Ovary (tissue), 9 donors: ENCODE measurements around the gene PROP1. TPM values are rescaled to one million over a fixed set of nuclear protein-coding genes. Genes with fewer than 3 reads are reported as not detected.

Experiments
- polyA plus RNA-seq, 2 donors: library from polyadenylated mRNA; stranded (reverse); fragments of 200-250 nt in 1 of 2; fragments of 350-450 nt in 1 of 2; fragmentation: Illumina TruSeq in 1 of 2; extraction: RNeasy Lipid Tissue Mini Kit (QIAGEN cat#74804) in 1 of 2; gene quantifications; one replicate each; pipeline ENCODE4 v1.2.3, GENCODE V29; 2013 to 2014
- total RNA-seq, 7 donors: library from RNA; depleted of rRNA in 2 of 7; stranded (reverse); fragments of >200 nt in 2 of 7; fragmentation: NEBNext Ultra II Directional in 3 of 7; extraction: Animal tissue kit (Norgen Biotek cat#: 25700) in 3 of 7; gene quantifications; one replicate each; pipeline versions ENCODE4 v1.1.0 to v1.2.4, GENCODE V29; 2016 to 2023
- donor health status: DM: no; HTN: no; CAD: no; lungs with moderate emphysema.
- donor health status: DM: no; HTN: no; CAD: no.
- donor health status: Bipolar disorder and iron deficiency.
- donor health status: DM: yes; HTN: yes; CAD: no.
- donor health status: DM: no; HTN: no; CAD: no.
- donor health status: DM: yes; HTN: yes; CAD: no.

The PROP1 gene
- total and polyA plus RNA-seq, 9 donors, result not detected

Other genes starting within 250 kb of the PROP1 start
- 10 to 100 TPM in 2 of 7 donors, 1 to 10 TPM in 5; 4.4 to 33.8 (median 5.2) TPM for gene FAM153A, start 213.3 kb downstream of the PROP1 start, total RNA-seq
- gene FAM153A, start 213.3 kb downstream of the PROP1 start, polyA plus RNA-seq, result 1 to 10 TPM; 1.2 to 3.9 TPM
- gene N4BP3, start 117.3 kb upstream of the PROP1 start, total RNA-seq, result 1 to 10 TPM in 2 of 7 donors, under 1 TPM in 5; 0.40 to 1.8 (median 0.58) TPM
- gene N4BP3, start 117.3 kb upstream of the PROP1 start, polyA plus RNA-seq, result 1 to 10 TPM in 1 of 2 donors, under 1 TPM in 1; 0.58 to 1.3 TPM
- 10 to 100 TPM; 18.1 to 43.2 (median 33.0) TPM for gene RMND5B, start 134.8 kb upstream of the PROP1 start, total RNA-seq
- gene RMND5B, start 134.8 kb upstream of the PROP1 start, polyA plus RNA-seq, result 10 to 100 TPM; 13.8 to 25.0 TPM
- 100 to 1,000 TPM in 6 of 7 donors, 10 to 100 TPM in 1; 78.4 to 174 (median 115) TPM for gene NHP2, start 157.6 kb upstream of the PROP1 start, total RNA-seq
- gene NHP2, start 157.6 kb upstream of the PROP1 start, polyA plus RNA-seq, result 100 to 1,000 TPM in 1 of 2 donors, 10 to 100 TPM in 1; 50.1 to 148 TPM
- gene GMCL2, start 191.1 kb upstream of the PROP1 start, total RNA-seq, result not detected
- gene GMCL2, start 191.1 kb upstream of the PROP1 start, polyA plus RNA-seq, result not detected
- 100 to 1,000 TPM in 4 of 7 donors, 10 to 100 TPM in 3; 42.0 to 132 (median 102) TPM for gene HNRNPAB, start 208.3 kb upstream of the PROP1 start, total RNA-seq
- gene HNRNPAB, start 208.3 kb upstream of the PROP1 start, polyA plus RNA-seq, result 100 to 1,000 TPM in 1 of 2 donors, 10 to 100 TPM in 1; 56.4 to 106 TPM
- gene PHYKPL, start 236.6 kb upstream of the PROP1 start, total RNA-seq, result 10 to 100 TPM; 41.7 to 93.3 (median 62.7) TPM
- gene PHYKPL, start 236.6 kb upstream of the PROP1 start, polyA plus RNA-seq, result 10 to 100 TPM; 31.8 to 46.8 TPM